ENCODE measurements around the gene KDM2B. TPM values are rescaled to one million over a fixed set of nuclear protein-coding genes. Genes with fewer than 3 reads are reported as not detected.

The KDM2B gene
- polyA plus RNA-seq, 1 donor from 2014 or later: 85.5 TPM

GRCh38 chr12:121603581-121603980, 22.8 kb upstream of the KDM2B start:
- no peaks in the 10 kb centered on the region for H3K79me2 ChIP-seq (replicated peaks; ENCODE audit: insufficient read depth, low read length)
- no peaks in the 10 kb centered on the region for H3K36me3 ChIP-seq (ENCODE audit: insufficient read depth, low read length)
- no peaks in the 10 kb centered on the region for H3K27me3 ChIP-seq (ENCODE audit: insufficient read depth, low read depth, low read length)
- H3K4me2 ChIP-seq (ENCODE audit: low read length): no peak overlapping the region
- H3K27ac ChIP-seq (ENCODE audit: low read length): no peak overlapping the region
- no peak overlapping the region for H3K4me3 ChIP-seq (ENCODE audit: low read length)
- H3K9ac ChIP-seq (ENCODE audit: low read length): no peak overlapping the region
- no peak overlapping the region for H2AFZ ChIP-seq (ENCODE audit: low read depth, low read length)
- no peaks in the 10 kb centered on the region for H3F3A ChIP-seq (ENCODE audit: insufficient read depth, low read length, poor library complexity, severe bottlenecking)
- no peaks in the 10 kb centered on the region for H3K9me2 ChIP-seq (ENCODE audit: insufficient read depth, low read length)
- no peaks in the 10 kb centered on the region for H4K20me1 ChIP-seq (ENCODE audit: insufficient read depth)
- no peak for TF ChIP-seq TAF1 (IDR thresholded peaks at IDR 0.05; ENCODE audit: low read depth)
- TF ChIP-seq SMC3 (conservative IDR thresholded peaks at IDR 0.05; ENCODE audit: poor library complexity): no peak
- TF ChIP-seq, protein P1, sequence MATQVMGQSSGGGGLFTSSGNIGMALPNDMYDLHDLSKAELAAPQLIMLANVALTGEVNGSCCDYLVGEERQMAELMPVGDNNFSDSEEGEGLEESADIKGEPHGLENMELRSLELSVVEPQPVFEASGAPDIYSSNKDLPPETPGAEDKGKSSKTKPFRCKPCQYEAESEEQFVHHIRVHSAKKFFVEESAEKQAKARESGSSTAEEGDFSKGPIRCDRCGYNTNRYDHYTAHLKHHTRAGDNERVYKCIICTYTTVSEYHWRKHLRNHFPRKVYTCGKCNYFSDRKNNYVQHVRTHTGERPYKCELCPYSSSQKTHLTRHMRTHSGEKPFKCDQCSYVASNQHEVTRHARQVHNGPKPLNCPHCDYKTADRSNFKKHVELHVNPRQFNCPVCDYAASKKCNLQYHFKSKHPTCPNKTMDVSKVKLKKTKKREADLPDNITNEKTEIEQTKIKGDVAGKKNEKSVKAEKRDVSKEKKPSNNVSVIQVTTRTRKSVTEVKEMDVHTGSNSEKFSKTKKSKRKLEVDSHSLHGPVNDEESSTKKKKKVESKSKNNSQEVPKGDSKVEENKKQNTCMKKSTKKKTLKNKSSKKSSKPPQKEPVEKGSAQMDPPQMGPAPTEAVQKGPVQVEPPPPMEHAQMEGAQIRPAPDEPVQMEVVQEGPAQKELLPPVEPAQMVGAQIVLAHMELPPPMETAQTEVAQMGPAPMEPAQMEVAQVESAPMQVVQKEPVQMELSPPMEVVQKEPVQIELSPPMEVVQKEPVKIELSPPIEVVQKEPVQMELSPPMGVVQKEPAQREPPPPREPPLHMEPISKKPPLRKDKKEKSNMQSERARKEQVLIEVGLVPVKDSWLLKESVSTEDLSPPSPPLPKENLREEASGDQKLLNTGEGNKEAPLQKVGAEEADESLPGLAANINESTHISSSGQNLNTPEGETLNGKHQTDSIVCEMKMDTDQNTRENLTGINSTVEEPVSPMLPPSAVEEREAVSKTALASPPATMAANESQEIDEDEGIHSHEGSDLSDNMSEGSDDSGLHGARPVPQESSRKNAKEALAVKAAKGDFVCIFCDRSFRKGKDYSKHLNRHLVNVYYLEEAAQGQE (IDR thresholded peaks at IDR 0.05; ENCODE audit: borderline replicate concordance): no peak
- no peak for TF ChIP-seq EZH2 (IDR thresholded peaks at IDR 0.05; ENCODE audit: borderline replicate concordance, insufficient read depth, low read length, poor library complexity, severe bottlenecking)
- no peaks in the 10 kb centered on the region for H3K9me3 ChIP-seq (ENCODE audit: low read length)

- no peaks in the 10 kb centered on the region for H3K79me2 ChIP-seq (replicated peaks; ENCODE audit: insufficient read depth, low read length)
- no peak overlapping the region for H2AFZ ChIP-seq (ENCODE audit: low read depth, low read length)
- H3K27me3 ChIP-seq (ENCODE audit: insufficient read depth, low read depth, low read length): no peaks in the 10 kb centered on the region
- H4K20me1 ChIP-seq (ENCODE audit: insufficient read depth): no peaks in the 10 kb centered on the region
- H3K27ac ChIP-seq (ENCODE audit: low read length): no peak overlapping the region
- H3K9me2 ChIP-seq (ENCODE audit: insufficient read depth, low read length): no peaks in the 10 kb centered on the region
- no peaks in the 10 kb centered on the region for H3K9me3 ChIP-seq (ENCODE audit: low read length)
- H3F3A ChIP-seq (ENCODE audit: insufficient read depth, low read length, poor library complexity, severe bottlenecking): no peaks in the 10 kb centered on the region
- no peak overlapping the region for H3K4me3 ChIP-seq (ENCODE audit: low read length)
- no peak overlapping the region for H3K9ac ChIP-seq (ENCODE audit: low read length)
- no peak overlapping the region for H3K4me2 ChIP-seq (ENCODE audit: low read length)
- no peak for TF ChIP-seq MXI1 (conservative IDR thresholded peaks at IDR 0.05; ENCODE audit: poor library complexity, severe bottlenecking)
- TF ChIP-seq, protein P1 (IDR thresholded peaks at IDR 0.05; ENCODE audit: borderline replicate concordance): no peak
- no peak for TF ChIP-seq RAD21 (conservative IDR thresholded peaks at IDR 0.05)
- no peak for TF ChIP-seq SMC3 (conservative IDR thresholded peaks at IDR 0.05; ENCODE audit: poor library complexity)
- no peak for TF ChIP-seq EZH2 (IDR thresholded peaks at IDR 0.05; ENCODE audit: borderline replicate concordance, insufficient read depth, low read length, poor library complexity, severe bottlenecking)
- no peak for TF ChIP-seq TAF1 (IDR thresholded peaks at IDR 0.05; ENCODE audit: low read depth)
- no peak for TF ChIP-seq EP300 (conservative IDR thresholded peaks at IDR 0.05; ENCODE audit: poor library complexity, severe bottlenecking)
- TF ChIP-seq POLR2AphosphoS5 (IDR thresholded peaks at IDR 0.05): no peak
- TF ChIP-seq, protein P2, sequence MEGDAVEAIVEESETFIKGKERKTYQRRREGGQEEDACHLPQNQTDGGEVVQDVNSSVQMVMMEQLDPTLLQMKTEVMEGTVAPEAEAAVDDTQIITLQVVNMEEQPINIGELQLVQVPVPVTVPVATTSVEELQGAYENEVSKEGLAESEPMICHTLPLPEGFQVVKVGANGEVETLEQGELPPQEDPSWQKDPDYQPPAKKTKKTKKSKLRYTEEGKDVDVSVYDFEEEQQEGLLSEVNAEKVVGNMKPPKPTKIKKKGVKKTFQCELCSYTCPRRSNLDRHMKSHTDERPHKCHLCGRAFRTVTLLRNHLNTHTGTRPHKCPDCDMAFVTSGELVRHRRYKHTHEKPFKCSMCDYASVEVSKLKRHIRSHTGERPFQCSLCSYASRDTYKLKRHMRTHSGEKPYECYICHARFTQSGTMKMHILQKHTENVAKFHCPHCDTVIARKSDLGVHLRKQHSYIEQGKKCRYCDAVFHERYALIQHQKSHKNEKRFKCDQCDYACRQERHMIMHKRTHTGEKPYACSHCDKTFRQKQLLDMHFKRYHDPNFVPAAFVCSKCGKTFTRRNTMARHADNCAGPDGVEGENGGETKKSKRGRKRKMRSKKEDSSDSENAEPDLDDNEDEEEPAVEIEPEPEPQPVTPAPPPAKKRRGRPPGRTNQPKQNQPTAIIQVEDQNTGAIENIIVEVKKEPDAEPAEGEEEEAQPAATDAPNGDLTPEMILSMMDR (IDR thresholded peaks at IDR 0.05; ENCODE audit: poor library complexity, severe bottlenecking): no peak
- H3K36me3 ChIP-seq (ENCODE audit: insufficient read depth, low read length): no peaks in the 10 kb centered on the region
These were observed 21.9 kb upstream of the KDM2B start for GRCh38 chr12:121602766-121603165.
